Measurements from ENCODE around the gene MAST4. TPM values are rescaled to one million over a fixed set of nuclear protein-coding genes. Genes with fewer than 3 reads are reported as not detected.

Gene MAST4
- total RNA-seq, 2 donors from 2014 or later: 36.8 to 45.7 TPM

DNA sequence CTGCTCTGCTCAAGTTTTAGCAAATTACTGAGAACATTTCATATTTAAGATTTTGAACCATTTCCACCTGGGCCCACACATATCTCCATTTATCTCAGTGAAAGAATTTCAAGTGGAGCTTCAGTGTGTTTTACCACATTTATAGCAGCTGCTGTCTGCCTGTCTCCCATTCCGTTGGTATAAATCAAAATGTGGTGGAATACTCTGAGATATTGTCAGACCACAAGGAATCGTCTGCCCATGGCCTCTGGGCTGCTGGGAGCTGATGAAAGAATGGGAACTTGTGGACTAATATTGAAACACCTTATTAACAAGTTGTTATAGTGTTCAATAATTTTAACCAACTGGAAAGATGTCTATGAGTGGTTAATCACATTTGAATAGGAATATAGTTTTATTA lies 33.3 kb downstream of the MAST4 start:
- no peaks in the 10 kb centered on the region for H3K9me3 ChIP-seq
- H3K4me1 ChIP-seq (replicated peaks): no peaks in the 10 kb centered on the region
- TF ChIP-seq POLR2AphosphoS5 (IDR thresholded peaks at IDR 0.05) (no peak), POLR2A (IDR thresholded peaks at IDR 0.05) (no peak)
- TF ChIP-seq, protein P1, sequence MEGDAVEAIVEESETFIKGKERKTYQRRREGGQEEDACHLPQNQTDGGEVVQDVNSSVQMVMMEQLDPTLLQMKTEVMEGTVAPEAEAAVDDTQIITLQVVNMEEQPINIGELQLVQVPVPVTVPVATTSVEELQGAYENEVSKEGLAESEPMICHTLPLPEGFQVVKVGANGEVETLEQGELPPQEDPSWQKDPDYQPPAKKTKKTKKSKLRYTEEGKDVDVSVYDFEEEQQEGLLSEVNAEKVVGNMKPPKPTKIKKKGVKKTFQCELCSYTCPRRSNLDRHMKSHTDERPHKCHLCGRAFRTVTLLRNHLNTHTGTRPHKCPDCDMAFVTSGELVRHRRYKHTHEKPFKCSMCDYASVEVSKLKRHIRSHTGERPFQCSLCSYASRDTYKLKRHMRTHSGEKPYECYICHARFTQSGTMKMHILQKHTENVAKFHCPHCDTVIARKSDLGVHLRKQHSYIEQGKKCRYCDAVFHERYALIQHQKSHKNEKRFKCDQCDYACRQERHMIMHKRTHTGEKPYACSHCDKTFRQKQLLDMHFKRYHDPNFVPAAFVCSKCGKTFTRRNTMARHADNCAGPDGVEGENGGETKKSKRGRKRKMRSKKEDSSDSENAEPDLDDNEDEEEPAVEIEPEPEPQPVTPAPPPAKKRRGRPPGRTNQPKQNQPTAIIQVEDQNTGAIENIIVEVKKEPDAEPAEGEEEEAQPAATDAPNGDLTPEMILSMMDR (IDR thresholded peaks at IDR 0.05): no peak
- H3K27ac ChIP-seq: no peak overlapping the region
- H3K4me3 ChIP-seq: no peak overlapping the region
- no peaks in the 10 kb centered on the region for H3K27me3 ChIP-seq (replicated peaks; ENCODE audit: insufficient read depth)
- WGBS: 77% methylated on average over 2 of the region's 2 CpGs
- no peaks in the 10 kb centered on the region for H3K36me3 ChIP-seq
- intact Hi-C loops (cut with DNase I): no loop called here
- no peak for DNase-seq (ENCODE audit: low spot score)

DNA sequence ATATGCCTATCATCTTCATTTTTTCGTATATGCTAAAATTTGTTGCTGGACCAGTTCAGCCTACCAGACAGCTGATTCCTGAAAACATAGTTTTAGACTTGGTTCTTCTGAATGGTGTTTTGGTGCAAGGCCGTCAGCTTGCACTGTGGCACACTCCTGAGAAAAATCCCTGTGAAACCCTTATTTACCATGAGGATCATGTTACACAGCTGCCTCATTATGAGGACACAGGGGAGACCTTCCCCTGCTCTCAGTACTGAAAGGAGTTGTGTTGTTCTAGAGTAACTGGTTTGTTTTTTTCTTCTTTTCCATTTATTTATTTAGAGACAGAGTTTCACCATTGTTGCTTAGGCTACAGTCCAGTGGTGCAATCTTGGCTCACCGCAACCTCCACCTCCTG lies 37.6 kb downstream of the MAST4 start:
- Histone ChIP-seq H3K27ac (peak overlapping the region in 1 of 2 donors; percentile 17), H3K9me3 (no peaks in the 10 kb centered on the region), H3K4me1 (replicated peaks) (no peaks in the 10 kb centered on the region), H3K36me3 (no peaks in the 10 kb centered on the region), H3K4me3 (no peak overlapping the region), H3K27me3 (replicated peaks; ENCODE audit: insufficient read depth) (no peaks in the 10 kb centered on the region)
- DNase-seq (ENCODE audit: low spot score): no peak
- intact Hi-C loops (cut with DNase I): no loop called here
- 69% methylated on average over 3 of the region's 3 CpGs for WGBS
- TF ChIP-seq POLR2A (IDR thresholded peaks at IDR 0.05): no peak
- TF ChIP-seq, protein P1 (IDR thresholded peaks at IDR 0.05): no peak
- TF ChIP-seq POLR2AphosphoS5 (IDR thresholded peaks at IDR 0.05): no peak

DNA sequence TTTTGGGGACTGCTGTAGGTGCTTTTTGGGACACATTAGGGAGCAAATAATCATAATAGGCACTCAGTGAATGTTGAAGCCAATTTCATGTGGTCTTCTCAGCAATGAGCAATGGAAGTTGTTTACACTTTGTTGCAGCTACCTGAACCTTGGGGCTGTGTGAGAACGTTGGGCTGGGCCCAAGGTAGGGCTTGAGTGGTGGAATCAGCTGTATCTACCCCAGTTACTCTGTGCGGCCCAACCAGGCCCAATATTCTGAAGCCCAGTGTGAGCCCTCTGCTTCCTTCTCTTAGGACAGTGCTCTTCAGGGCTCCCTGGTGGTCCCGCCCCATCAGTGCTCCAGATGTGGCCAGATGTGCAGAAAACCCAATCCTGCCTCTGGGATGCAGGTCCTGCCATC lies 38.4 kb downstream of the MAST4 start:
- Histone ChIP-seq H3K4me1 (replicated peaks) (no peaks in the 10 kb centered on the region), H3K27ac (no peak overlapping the region), H3K4me3 (no peak overlapping the region), H3K9me3 (no peaks in the 10 kb centered on the region), H3K36me3 (no peaks in the 10 kb centered on the region), H3K27me3 (replicated peaks; ENCODE audit: insufficient read depth) (no peaks in the 10 kb centered on the region)
- intact Hi-C loops (cut with DNase I): no loop called here
- DNase-seq (ENCODE audit: low spot score): no peak
- TF ChIP-seq, protein P1 (IDR thresholded peaks at IDR 0.05): no peak
- TF ChIP-seq POLR2A (IDR thresholded peaks at IDR 0.05) (no peak), POLR2AphosphoS5 (IDR thresholded peaks at IDR 0.05) (no peak)
- whole genome bisulfite sequencing: 93% methylated on average over 3 of the region's 3 CpGs

DNA sequence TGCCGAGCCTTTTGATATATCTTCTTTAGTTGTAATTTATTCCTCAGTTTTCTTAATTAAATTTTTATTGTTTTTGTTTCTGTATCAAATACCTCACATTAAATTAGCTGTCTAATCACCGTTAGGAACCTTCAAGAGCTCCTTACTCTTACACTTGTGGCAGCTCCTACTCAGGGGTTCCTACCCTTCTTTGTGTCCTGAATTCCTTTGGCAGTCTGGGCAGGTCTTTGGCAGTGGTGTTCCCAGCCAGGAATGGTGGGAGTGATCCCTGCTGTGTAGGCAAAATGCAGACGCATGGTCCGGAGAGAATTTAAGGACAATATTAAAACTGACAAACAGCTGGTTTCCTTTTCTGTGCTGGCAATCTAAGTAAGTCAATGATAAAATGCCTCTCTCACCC lies 41.8 kb downstream of the MAST4 start:
- Histone ChIP-seq H3K9me3 (no peaks in the 10 kb centered on the region), H3K36me3 (no peaks in the 10 kb centered on the region), H3K27me3 (replicated peaks; ENCODE audit: insufficient read depth) (no peaks in the 10 kb centered on the region), H3K4me1 (replicated peaks) (no peaks in the 10 kb centered on the region), H3K4me3 (no peak overlapping the region), H3K27ac (no peak overlapping the region)
- TF ChIP-seq, protein P1 (IDR thresholded peaks at IDR 0.05): no peak
- TF ChIP-seq POLR2A (IDR thresholded peaks at IDR 0.05) (no peak), POLR2AphosphoS5 (IDR thresholded peaks at IDR 0.05) (no peak)
- 84% methylated on average over 4 of the region's 4 CpGs for WGBS
- DNase-seq (ENCODE audit: low spot score): no peak
- intact Hi-C loops (cut with DNase I): no loop called here

DNA sequence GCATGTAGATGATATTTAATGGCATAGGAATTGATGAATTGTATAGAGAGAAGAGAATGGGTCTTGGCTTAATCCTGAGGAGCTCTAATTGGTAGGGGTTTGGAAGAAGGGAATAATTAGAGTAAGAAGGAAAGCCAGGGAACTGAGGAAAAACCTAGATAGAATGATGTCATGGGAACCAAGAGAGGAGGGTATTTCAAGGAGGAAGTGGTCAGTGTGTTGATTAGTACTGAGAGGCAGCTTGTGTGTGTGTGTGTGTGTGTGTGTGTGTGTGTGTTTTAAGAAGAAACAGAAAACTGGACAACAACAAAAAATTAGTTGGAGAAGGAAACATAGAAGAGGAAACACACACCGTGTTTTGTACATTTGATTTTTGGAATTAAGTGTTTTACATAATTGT lies 42.8 kb downstream of the MAST4 start:
- no peaks in the 10 kb centered on the region for H3K36me3 ChIP-seq
- no peaks in the 10 kb centered on the region for H3K4me1 ChIP-seq (replicated peaks)
- intact Hi-C loops (cut with DNase I): no loop called here
- H3K4me3 ChIP-seq: no peak overlapping the region
- TF ChIP-seq, protein P1 (IDR thresholded peaks at IDR 0.05): no peak
- no peak for TF ChIP-seq POLR2A (IDR thresholded peaks at IDR 0.05)
- no peak for TF ChIP-seq POLR2AphosphoS5 (IDR thresholded peaks at IDR 0.05)
- no peaks in the 10 kb centered on the region for H3K9me3 ChIP-seq
- DNase-seq (ENCODE audit: low spot score): no peak
- no peak overlapping the region for H3K27ac ChIP-seq
- H3K27me3 ChIP-seq (replicated peaks; ENCODE audit: insufficient read depth): no peaks in the 10 kb centered on the region
- WGBS: 88% methylated on average over 1 of the region's 1 CpG
